DND-41 (cell line): ENCODE measurements around the gene PDE4B.

Experiments used
- CTCF ChIP-seq: IDR thresholded peaks from 2 replicates; pipeline ENCODE4 v1.5.1; 2012; ENCODE audit warnings: borderline replicate concordance, low read length, moderate library complexity, mild to moderate bottlenecking; ENCODE audit not compliant: poor library complexity, severe bottlenecking; ENCODE audit errors: extremely low read depth
- EZH2 ChIP-seq: IDR thresholded peaks from 3 replicates; pipeline ENCODE4 v1.6.1; 2012; ENCODE audit warnings: borderline replicate concordance, low read depth, mild to moderate bottlenecking, moderate library complexity, low read length, inconsistent platforms; ENCODE audit not compliant: severe bottlenecking

GRCh38 chr1:66349242-66349641 is 556.5 kb downstream of the PDE4B start:
- TF ChIP-seq CTCF (no peak), EZH2 (no peak)
